ENCODE measurements around the gene TRAPPC12.

The TRAPPC12 gene

DNA sequence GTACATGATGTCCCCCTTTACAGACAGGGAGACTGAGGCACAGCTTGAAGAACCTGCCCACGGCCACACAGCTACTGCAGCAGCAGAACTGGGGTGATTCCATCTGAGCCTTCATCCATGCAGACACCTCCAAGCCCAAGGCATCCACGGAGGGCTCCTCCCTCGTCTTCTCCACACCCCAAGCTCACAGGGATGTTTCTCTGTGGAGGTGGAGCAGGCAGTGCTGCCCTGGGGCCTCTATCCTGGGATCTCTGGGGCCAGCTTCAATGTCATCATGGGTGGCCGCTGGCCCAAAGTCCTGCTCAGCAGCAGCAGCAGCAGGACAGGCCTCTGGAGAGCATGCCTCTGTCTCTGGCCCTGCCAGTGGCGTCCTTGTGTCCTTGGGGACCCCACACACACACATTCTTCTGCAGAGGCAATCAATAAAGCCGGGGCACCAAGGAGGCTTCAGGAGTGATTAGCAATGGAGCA lies 108.6 kb downstream of the TRAPPC12 start:
- Histone ChIP-seq H3K36me3 (ENCODE audit: insufficient read depth, low read length) (peaks cover 7% of the 10 kb centered on the region; the same call in 1 of the 2 replicates), H4K20me1 (ENCODE audit: insufficient read depth, low read length) (no peaks in the 10 kb centered on the region; the same call in 1 of the 2 replicates), H3K27me3 (ENCODE audit: insufficient read depth, low read length, poor library complexity) (no peaks in the 10 kb centered on the region), H3K4me3 (ENCODE audit: low read depth in 1 of 2, low read length in 2 of 2) (no peak overlapping the region), H3K4me2 (ENCODE audit: insufficient read depth, low read length) (no peak overlapping the region), H3K4me1 (ENCODE audit: insufficient read depth, low read length) (no peaks in the 10 kb centered on the region), H3K9me3 (ENCODE audit: insufficient read depth, low read length, severe bottlenecking) (no peaks in the 10 kb centered on the region), H3K27ac (ENCODE audit: low read length) (no peak overlapping the region), H3K9ac (ENCODE audit: low read depth, low read length) (no peak overlapping the region), H2AFZ (ENCODE audit: low read depth, low read length) (no peak overlapping the region), H3K79me2 (ENCODE audit: insufficient read depth, low read length) (no peaks in the 10 kb centered on the region)
- no peak for DNase-seq
- no peak for ATAC-seq (ENCODE audit: insufficient read depth, low read depth)
- TF ChIP-seq, protein P1, sequence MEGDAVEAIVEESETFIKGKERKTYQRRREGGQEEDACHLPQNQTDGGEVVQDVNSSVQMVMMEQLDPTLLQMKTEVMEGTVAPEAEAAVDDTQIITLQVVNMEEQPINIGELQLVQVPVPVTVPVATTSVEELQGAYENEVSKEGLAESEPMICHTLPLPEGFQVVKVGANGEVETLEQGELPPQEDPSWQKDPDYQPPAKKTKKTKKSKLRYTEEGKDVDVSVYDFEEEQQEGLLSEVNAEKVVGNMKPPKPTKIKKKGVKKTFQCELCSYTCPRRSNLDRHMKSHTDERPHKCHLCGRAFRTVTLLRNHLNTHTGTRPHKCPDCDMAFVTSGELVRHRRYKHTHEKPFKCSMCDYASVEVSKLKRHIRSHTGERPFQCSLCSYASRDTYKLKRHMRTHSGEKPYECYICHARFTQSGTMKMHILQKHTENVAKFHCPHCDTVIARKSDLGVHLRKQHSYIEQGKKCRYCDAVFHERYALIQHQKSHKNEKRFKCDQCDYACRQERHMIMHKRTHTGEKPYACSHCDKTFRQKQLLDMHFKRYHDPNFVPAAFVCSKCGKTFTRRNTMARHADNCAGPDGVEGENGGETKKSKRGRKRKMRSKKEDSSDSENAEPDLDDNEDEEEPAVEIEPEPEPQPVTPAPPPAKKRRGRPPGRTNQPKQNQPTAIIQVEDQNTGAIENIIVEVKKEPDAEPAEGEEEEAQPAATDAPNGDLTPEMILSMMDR (IDR thresholded peaks at IDR 0.05; ENCODE audit: borderline replicate concordance, extremely low read depth, low read length, poor library complexity, severe bottlenecking), result no peak
- no peak for TF ChIP-seq EZH2 (IDR thresholded peaks at IDR 0.05; ENCODE audit: borderline replicate concordance, low read depth, low read length, severe bottlenecking)

DNA sequence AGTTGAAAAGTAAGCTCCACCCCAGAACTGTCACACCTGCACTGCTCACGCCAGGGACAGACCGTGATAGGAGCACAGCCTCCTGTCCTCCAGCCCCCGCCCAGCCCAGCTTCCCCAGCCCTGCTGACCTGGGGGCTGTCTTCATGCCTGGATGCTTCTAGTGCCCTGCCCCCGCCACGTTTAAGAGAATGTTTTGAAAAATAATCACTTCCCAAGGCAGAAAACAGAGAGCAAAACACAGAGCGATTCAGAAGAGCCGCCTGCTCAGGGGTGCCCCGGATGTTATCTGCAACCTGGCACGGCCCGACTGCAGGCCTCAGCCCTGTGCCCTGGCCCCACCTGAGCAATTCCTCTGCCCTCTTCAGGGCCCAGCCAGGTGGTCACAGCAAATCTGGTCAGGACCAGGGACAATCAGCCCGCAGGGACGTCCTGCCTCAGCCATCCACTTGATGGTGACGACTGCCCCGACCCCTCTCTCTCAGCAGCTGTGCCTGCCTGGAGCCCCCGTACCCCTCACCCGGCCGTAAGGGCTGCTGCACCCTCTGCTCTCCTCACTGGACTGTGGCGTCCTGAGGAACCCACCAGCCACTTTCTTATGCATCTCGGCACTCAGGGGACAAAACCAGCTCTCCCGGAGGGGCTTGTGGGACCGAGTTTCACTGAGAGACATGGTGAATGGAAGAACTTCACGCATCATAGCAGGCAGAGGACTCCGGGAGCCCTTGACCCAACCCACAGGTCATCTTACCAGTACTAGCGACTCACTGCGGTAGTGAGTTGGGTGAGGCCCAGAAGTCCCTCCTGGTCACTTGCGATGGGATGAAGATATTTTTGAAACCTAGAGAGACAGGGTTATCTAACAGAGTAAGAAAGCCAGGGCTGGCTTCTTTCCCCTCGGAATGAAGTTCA lies 109.6 kb downstream of the TRAPPC12 start:
- H3K27ac ChIP-seq (ENCODE audit: low read length), result no peak overlapping the region
- no peak overlapping the region for H3K4me3 ChIP-seq (ENCODE audit: low read depth in 1 of 2, low read length in 2 of 2)
- no peaks in the 10 kb centered on the region; the same call in 1 of the 2 replicates for H4K20me1 ChIP-seq (ENCODE audit: insufficient read depth, low read length)
- no peak overlapping the region for H3K4me2 ChIP-seq (ENCODE audit: insufficient read depth, low read length)
- H3K9me3 ChIP-seq (ENCODE audit: insufficient read depth, low read length, severe bottlenecking), result no peaks in the 10 kb centered on the region
- H2AFZ ChIP-seq (ENCODE audit: low read depth, low read length), result no peak overlapping the region
- ATAC-seq (ENCODE audit: insufficient read depth, low read depth), result no peak
- no peak overlapping the region for H3K9ac ChIP-seq (ENCODE audit: low read depth, low read length)
- no peaks in the 10 kb centered on the region for H3K4me1 ChIP-seq (ENCODE audit: insufficient read depth, low read length)
- no peaks in the 10 kb centered on the region for H3K79me2 ChIP-seq (ENCODE audit: insufficient read depth, low read length)
- H3K36me3 ChIP-seq (ENCODE audit: insufficient read depth, low read length), result peaks cover 7% of the 10 kb centered on the region; the same call in 1 of the 2 replicates
- no peak for TF ChIP-seq EZH2 (IDR thresholded peaks at IDR 0.05; ENCODE audit: borderline replicate concordance, low read depth, low read length, severe bottlenecking)
- TF ChIP-seq, protein P1 (IDR thresholded peaks at IDR 0.05; ENCODE audit: borderline replicate concordance, extremely low read depth, low read length, poor library complexity, severe bottlenecking), result no peak
- H3K27me3 ChIP-seq (ENCODE audit: insufficient read depth, low read length, poor library complexity), result no peaks in the 10 kb centered on the region
- no peak for DNase-seq

DNA sequence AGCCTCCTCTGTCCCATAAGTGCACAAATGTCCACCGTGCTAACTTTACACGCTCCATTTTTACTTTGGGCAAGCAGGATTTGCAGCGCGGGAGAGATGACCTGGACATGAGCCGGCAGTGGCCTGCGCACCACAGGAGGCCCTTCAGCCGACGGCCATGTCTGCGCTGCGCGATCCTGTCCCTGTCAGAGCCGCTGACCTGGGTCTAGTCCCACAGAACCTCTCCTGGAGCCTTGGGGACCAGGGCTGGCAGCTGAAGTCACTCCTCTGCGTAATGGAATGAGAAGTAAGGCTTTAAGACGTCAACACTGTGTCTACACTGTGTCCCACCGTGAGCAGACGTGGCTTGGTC lies 110.2 kb downstream of the TRAPPC12 start:
- ATAC-seq (ENCODE audit: insufficient read depth, low read depth) (no peak), DNase-seq (no peak)
- no peak overlapping the region for H3K9ac ChIP-seq (ENCODE audit: low read depth, low read length)
- no peak overlapping the region for H2AFZ ChIP-seq (ENCODE audit: low read depth, low read length)
- no peak overlapping the region for H3K27ac ChIP-seq (ENCODE audit: low read length)
- no peaks in the 10 kb centered on the region; the same call in 1 of the 2 replicates for H4K20me1 ChIP-seq (ENCODE audit: insufficient read depth, low read length)
- TF ChIP-seq EZH2 (IDR thresholded peaks at IDR 0.05; ENCODE audit: borderline replicate concordance, low read depth, low read length, severe bottlenecking), result no peak
- TF ChIP-seq, protein P1 (IDR thresholded peaks at IDR 0.05; ENCODE audit: borderline replicate concordance, extremely low read depth, low read length, poor library complexity, severe bottlenecking), result no peak
- H3K36me3 ChIP-seq (ENCODE audit: insufficient read depth, low read length), result peaks cover 7% of the 10 kb centered on the region; the same call in 1 of the 2 replicates
- H3K4me3 ChIP-seq (ENCODE audit: low read depth in 1 of 2, low read length in 2 of 2), result no peak overlapping the region
- H3K27me3 ChIP-seq (ENCODE audit: insufficient read depth, low read length, poor library complexity), result no peaks in the 10 kb centered on the region
- H3K4me1 ChIP-seq (ENCODE audit: insufficient read depth, low read length), result no peaks in the 10 kb centered on the region
- H3K79me2 ChIP-seq (ENCODE audit: insufficient read depth, low read length), result no peaks in the 10 kb centered on the region
- no peaks in the 10 kb centered on the region for H3K9me3 ChIP-seq (ENCODE audit: insufficient read depth, low read length, severe bottlenecking)
- H3K4me2 ChIP-seq (ENCODE audit: insufficient read depth, low read length), result no peak overlapping the region

Measured in DND-41 (cell line).